ENCODE measurements around the gene METTL18.

GRCh38 chr1:169833179-169833901, 38.6 kb upstream of the METTL18 start:
- TF ChIP-seq ZNF274 (IDR thresholded peaks at IDR 0.05; ENCODE audit: low read length) (no peak), ZNF274 (tag by site-specific recombination; IDR thresholded peaks at IDR 0.05; ENCODE audit: borderline replicate concordance) (no peak), ZNF830 (tag by site-specific recombination; IDR thresholded peaks at IDR 0.05; ENCODE audit: low read depth) (no peak), IKZF3 (tag by site-specific recombination; IDR thresholded peaks at IDR 0.05) (no peak), ZBTB8A (tag by site-specific recombination; IDR thresholded peaks at IDR 0.05) (no peak), ZBTB1 (tag by site-specific recombination; IDR thresholded peaks at IDR 0.05) (no peak), FEZF1 (tag by site-specific recombination; IDR thresholded peaks at IDR 0.05) (no peak)

Data from HEK293 (cell line).